SU-DHL-6 (cell line): ENCODE results near the gene MIEN1.

Source experiments
- CTCF ChIP-seq: fragments of 200-600 bp; sonication (generic); IDR thresholded peaks from one replicate; pipeline ENCODE4 v1.5.1; 2017; ENCODE audit warnings: antibody characterized with exemption, mild to moderate bottlenecking, low read length, moderate library complexity; ENCODE audit not compliant: insufficient read depth, poor library complexity, severe bottlenecking
- EZH2phosphoT487 ChIP-seq: fragments of 200-600 bp; sonication (generic), shearing (Covaris generic); conservative IDR thresholded peaks from 2 replicates; pipeline ENCODE4 v1.6.1; 2018; ENCODE audit warnings: mild to moderate bottlenecking, antibody characterized with exemption, low read length, moderate library complexity, mixed read lengths

GRCh38 chr17:39701784-39702422 is 28.4 kb downstream of the MIEN1 start:
- TF ChIP-seq CTCF (no peak), EZH2phosphoT487 (no peak)
